Measurements from ENCODE around the gene PDE11A.

DNA sequence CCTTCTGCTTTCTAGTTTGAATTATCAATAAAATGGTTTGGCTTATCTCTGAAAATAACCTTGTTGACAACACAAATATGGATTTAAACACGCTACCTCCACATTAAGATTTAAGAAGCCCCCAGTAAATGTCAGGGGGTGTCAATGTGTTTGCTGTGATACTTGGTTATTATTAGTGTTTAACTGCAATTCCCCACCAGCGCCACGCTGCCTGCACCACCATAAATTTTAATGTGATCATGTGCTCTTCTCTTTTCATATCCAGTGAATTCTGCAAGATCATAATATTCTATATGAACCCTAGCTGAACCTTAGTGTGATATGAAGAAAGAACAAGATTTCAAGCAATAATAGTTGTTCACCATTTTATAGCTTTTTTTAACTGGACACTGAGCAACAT is 349.3 kb downstream of the PDE11A start:
- TF ChIP-seq, protein P1, sequence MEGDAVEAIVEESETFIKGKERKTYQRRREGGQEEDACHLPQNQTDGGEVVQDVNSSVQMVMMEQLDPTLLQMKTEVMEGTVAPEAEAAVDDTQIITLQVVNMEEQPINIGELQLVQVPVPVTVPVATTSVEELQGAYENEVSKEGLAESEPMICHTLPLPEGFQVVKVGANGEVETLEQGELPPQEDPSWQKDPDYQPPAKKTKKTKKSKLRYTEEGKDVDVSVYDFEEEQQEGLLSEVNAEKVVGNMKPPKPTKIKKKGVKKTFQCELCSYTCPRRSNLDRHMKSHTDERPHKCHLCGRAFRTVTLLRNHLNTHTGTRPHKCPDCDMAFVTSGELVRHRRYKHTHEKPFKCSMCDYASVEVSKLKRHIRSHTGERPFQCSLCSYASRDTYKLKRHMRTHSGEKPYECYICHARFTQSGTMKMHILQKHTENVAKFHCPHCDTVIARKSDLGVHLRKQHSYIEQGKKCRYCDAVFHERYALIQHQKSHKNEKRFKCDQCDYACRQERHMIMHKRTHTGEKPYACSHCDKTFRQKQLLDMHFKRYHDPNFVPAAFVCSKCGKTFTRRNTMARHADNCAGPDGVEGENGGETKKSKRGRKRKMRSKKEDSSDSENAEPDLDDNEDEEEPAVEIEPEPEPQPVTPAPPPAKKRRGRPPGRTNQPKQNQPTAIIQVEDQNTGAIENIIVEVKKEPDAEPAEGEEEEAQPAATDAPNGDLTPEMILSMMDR (IDR thresholded peaks at IDR 0.05): no peak
- TF ChIP-seq EP300 (IDR thresholded peaks at IDR 0.05; ENCODE audit: low read depth): no peak

Measured in transverse colon (tissue), 3 donors.